Transverse colon (tissue), 4 donors: ENCODE data around the gene PAK4.

Source experiments
- POLR2AphosphoS5 ChIP-seq, 3 donors: sonication (generic); formaldehyde crosslinking; IDR thresholded peaks; one replicate each; pipeline ENCODE4 v1.6.1; 2016; ENCODE audit warnings: antibody characterized with exemption in 3 of 3
- TF ChIP-seq, protein P1 (sequence below), 5 experiments: fragments of 200-600 bp in 3 of 5; fragments of 450-650 bp in 2 of 5; sonication (generic) in 3 of 5; IDR thresholded peaks; 1 replicate in 2 of 5; 2 replicates in 3 of 5; pipeline ENCODE4 v1.5.1; 2016 to 2017; ENCODE audit warnings: antibody characterized with exemption in 5 of 5, inconsistent platforms in 3 of 5, mild to moderate bottlenecking in 2 of 5, moderate library complexity in 1 of 5

DNA sequence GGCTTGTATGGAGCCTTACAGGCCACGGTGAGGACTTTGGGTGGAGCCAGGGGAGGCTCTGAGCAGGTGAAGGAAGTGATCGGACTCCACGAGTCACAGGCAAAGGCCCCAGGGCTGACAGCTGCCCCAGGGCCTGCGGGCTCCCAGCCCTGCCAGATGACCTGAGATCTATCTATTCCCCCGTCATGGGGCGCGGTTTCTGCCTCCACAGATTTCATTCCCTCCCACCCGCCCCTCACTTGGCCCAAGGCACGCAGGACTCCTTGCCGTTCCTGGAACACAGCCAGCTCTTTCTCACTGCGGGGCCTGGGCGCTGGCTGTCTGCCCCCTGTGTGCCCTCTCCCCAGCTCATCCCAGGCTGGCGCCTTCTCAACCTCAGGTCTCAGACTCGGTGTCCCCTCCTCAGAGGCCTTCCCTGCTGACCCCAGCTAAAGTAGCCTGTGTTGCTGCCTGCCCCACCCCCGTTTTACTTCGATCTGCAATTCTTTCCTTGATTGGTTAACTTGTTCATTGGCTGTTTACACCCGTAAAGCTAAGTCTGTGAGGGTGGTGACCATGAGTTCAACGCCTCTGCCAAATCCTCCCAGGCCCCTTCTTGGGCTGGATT, 13.9 kb upstream of the PAK4 start:
- TF ChIP-seq, protein P1, sequence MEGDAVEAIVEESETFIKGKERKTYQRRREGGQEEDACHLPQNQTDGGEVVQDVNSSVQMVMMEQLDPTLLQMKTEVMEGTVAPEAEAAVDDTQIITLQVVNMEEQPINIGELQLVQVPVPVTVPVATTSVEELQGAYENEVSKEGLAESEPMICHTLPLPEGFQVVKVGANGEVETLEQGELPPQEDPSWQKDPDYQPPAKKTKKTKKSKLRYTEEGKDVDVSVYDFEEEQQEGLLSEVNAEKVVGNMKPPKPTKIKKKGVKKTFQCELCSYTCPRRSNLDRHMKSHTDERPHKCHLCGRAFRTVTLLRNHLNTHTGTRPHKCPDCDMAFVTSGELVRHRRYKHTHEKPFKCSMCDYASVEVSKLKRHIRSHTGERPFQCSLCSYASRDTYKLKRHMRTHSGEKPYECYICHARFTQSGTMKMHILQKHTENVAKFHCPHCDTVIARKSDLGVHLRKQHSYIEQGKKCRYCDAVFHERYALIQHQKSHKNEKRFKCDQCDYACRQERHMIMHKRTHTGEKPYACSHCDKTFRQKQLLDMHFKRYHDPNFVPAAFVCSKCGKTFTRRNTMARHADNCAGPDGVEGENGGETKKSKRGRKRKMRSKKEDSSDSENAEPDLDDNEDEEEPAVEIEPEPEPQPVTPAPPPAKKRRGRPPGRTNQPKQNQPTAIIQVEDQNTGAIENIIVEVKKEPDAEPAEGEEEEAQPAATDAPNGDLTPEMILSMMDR (IDR thresholded peaks at IDR 0.05): no peak
- no peak for TF ChIP-seq POLR2AphosphoS5 (IDR thresholded peaks at IDR 0.05)
